Uterus (tissue), 4 donors: ENCODE data around the gene OR5F1. TPM values are rescaled to one million over a fixed set of nuclear protein-coding genes. Genes with fewer than 3 reads are reported as not detected.

Experiments
- DNase-seq, 2 donors: peaks; one replicate each; pipeline ENCODE4 v3.0.0-alpha.2; 2019 to 2020
- H3K27ac ChIP-seq, 2 donors: fragments of 200-600 bp; sonication (generic); 1 replicate in 1 of 2; 2 replicates in 1 of 2; pipeline ENCODE4 v1.5.1; 2016 to 2018
- H3K27me3 ChIP-seq, 2 donors: fragments of 200-600 bp; sonication (generic); one replicate each; pipeline ENCODE4 v1.5.1; 2018 to 2019; ENCODE audit warnings: control low read depth in 1 of 2
- H3K36me3 ChIP-seq, 2 donors: fragments of 200-600 bp; sonication (generic); one replicate each; pipeline ENCODE4 v1.5.1; 2019; ENCODE audit warnings: control low read depth in 1 of 2
- H3K4me1 ChIP-seq, 2 donors: fragments of 200-600 bp; sonication (generic); one replicate each; pipeline ENCODE4 v1.5.1; 2018 to 2019; ENCODE audit warnings: control low read depth in 1 of 2
- H3K4me3 ChIP-seq, 2 donors: fragments of 200-600 bp; sonication (generic); 1 replicate in 1 of 2; 2 replicates in 1 of 2; pipeline ENCODE4 v1.5.1; 2018 to 2019; ENCODE audit warnings: mild to moderate bottlenecking in 1 of 2
- H3K9me3 ChIP-seq, 2 donors: fragments of 200-600 bp; sonication (generic); one replicate each; pipeline ENCODE4 v1.5.1; 2019; ENCODE audit warnings: control low read depth in 1 of 2
- CTCF ChIP-seq, 4 experiments: fragments of 200-600 bp in 2 of 4; fragments of 450-650 bp in 2 of 4; sonication (generic) in 2 of 4; IDR thresholded peaks; one replicate each; pipeline ENCODE4 v1.5.1; 2016 to 2019; ENCODE audit warnings: antibody characterized with exemption in 4 of 4, mild to moderate bottlenecking in 2 of 4, moderate library complexity in 1 of 4
- POLR2A ChIP-seq, 2 donors: fragments of 450-650 bp; IDR thresholded peaks; one replicate each; pipeline ENCODE4 v1.6.1; 2016; ENCODE audit warnings: antibody characterized with exemption in 2 of 2, mild to moderate bottlenecking in 1 of 2, moderate library complexity in 1 of 2
- intact Hi-C: fragments of 100-400 bp; cut with DNase I; formaldehyde crosslinking; loops from one replicate; pipeline ENCODE4 v1.15.1; 2023; ENCODE audit warnings: low total_unique reads
- total RNA-seq, 4 donors: library from RNA; depleted of rRNA in 3 of 4; stranded (reverse); fragments of >200 nt in 3 of 4; gene quantifications; one replicate each; pipeline versions ENCODE4 v1.1.0 to v1.2.4, GENCODE V29; 2014 to 2023
- donor health status: DM: yes; HTN: yes; CAD: no.

OR5F1 gene
- total RNA-seq, 4 donors from 2014 or later, result not detected

- no peaks in the 10 kb centered on the region for H3K36me3 ChIP-seq
- H3K27ac ChIP-seq, result no peak within 1 kb of the TSS
- no peaks in the 10 kb centered on the region for H3K9me3 ChIP-seq
- DNase-seq, result no peak
- TF ChIP-seq POLR2A (IDR thresholded peaks at IDR 0.05) (no peak), CTCF (IDR thresholded peaks at IDR 0.05) (no peak)
- H3K4me1 ChIP-seq, result no peaks in the 10 kb centered on the region
- H3K27me3 ChIP-seq, result no peaks in the 10 kb centered on the region
- no peak within 1 kb of the TSS for H3K4me3 ChIP-seq
- intact Hi-C loops, result no loop called here
Observed at GRCh38 chr11:55969845-55970244, 24.6 kb downstream of the OR5F1 start, which contains the start of gene OR10AG1. TSS of gene OR10AG1 (minus strand) at chr11:55969945. CDS start at chr11:55969907, 38 bp downstream.

- DNase-seq, result no peak
- H3K27me3 ChIP-seq, result no peaks in the 10 kb centered on the region
- H3K4me3 ChIP-seq, result no peak overlapping the region
- intact Hi-C loops, result no loop called here
- H3K27ac ChIP-seq, result no peak overlapping the region
- no peak for TF ChIP-seq POLR2A (IDR thresholded peaks at IDR 0.05)
- no peak for TF ChIP-seq CTCF (IDR thresholded peaks at IDR 0.05)
- H3K36me3 ChIP-seq, result no peaks in the 10 kb centered on the region
- H3K4me1 ChIP-seq, result no peaks in the 10 kb centered on the region
- H3K9me3 ChIP-seq, result no peaks in the 10 kb centered on the region
Observed at GRCh38 chr11:55967914-55968313, 26.5 kb downstream of the OR5F1 start.

GRCh38 chr11:55966391-55966790 lies 28.0 kb downstream of the OR5F1 start:
- intact Hi-C loops, result no loop called here
- TF ChIP-seq CTCF (IDR thresholded peaks at IDR 0.05), result no peak
- no peak for TF ChIP-seq POLR2A (IDR thresholded peaks at IDR 0.05)
- H3K4me1 ChIP-seq, result no peaks in the 10 kb centered on the region
- H3K36me3 ChIP-seq, result no peaks in the 10 kb centered on the region
- no peaks in the 10 kb centered on the region for H3K27me3 ChIP-seq
- no peak overlapping the region for H3K4me3 ChIP-seq
- DNase-seq, result no peak
- H3K9me3 ChIP-seq, result no peaks in the 10 kb centered on the region
- H3K27ac ChIP-seq, result no peak overlapping the region

GRCh38 chr11:55956521-55956920 lies 37.9 kb downstream of the OR5F1 start:
- TF ChIP-seq CTCF (IDR thresholded peaks at IDR 0.05) (no peak), POLR2A (IDR thresholded peaks at IDR 0.05) (no peak)

GRCh38 chr11:55949330-55949729 lies 45.1 kb downstream of the OR5F1 start:
- no peak for TF ChIP-seq POLR2A (IDR thresholded peaks at IDR 0.05)
- TF ChIP-seq CTCF (IDR thresholded peaks at IDR 0.05), result no peak
- H3K4me3 ChIP-seq, result no peak overlapping the region
- no peak overlapping the region for H3K27ac ChIP-seq
- no peaks in the 10 kb centered on the region for H3K36me3 ChIP-seq
- H3K4me1 ChIP-seq, result no peaks in the 10 kb centered on the region
- DNase-seq, result no peak
- intact Hi-C loops, result no loop called here
- no peaks in the 10 kb centered on the region for H3K9me3 ChIP-seq
- H3K27me3 ChIP-seq, result no peaks in the 10 kb centered on the region

More at GRCh38 chr11:55956521-55956920, 37.9 kb downstream of the OR5F1 start:
- no peak overlapping the region for H3K4me3 ChIP-seq
- H3K27ac ChIP-seq, result no peak overlapping the region
- no peaks in the 10 kb centered on the region for H3K9me3 ChIP-seq
- H3K27me3 ChIP-seq, result no peaks in the 10 kb centered on the region
- H3K36me3 ChIP-seq, result no peaks in the 10 kb centered on the region
- no peaks in the 10 kb centered on the region for H3K4me1 ChIP-seq
- intact Hi-C loops, result no loop called here
- no peak for DNase-seq

Other genes with a start within 250 kb of the OR5F1 start
- not detected for gene OR5D13, start 221.2 kb downstream of the OR5F1 start, total RNA-seq
- not detected for gene OR5D14, start 199.1 kb downstream of the OR5F1 start, total RNA-seq
- not detected for gene OR5L1, start 183.3 kb downstream of the OR5F1 start, total RNA-seq
- not detected for gene OR5D18, start 175.0 kb downstream of the OR5F1 start, total RNA-seq
- gene OR5L2, start 167.4 kb downstream of the OR5F1 start, total RNA-seq, result not detected
- gene OR5D16, start 155.9 kb downstream of the OR5F1 start, total RNA-seq, result not detected
- gene TRIM51, start 111.3 kb downstream of the OR5F1 start, total RNA-seq, result not detected
- gene OR5W2, start 80.0 kb downstream of the OR5F1 start, total RNA-seq, result not detected
- not detected for gene OR5I1, start 58.2 kb downstream of the OR5F1 start, total RNA-seq
- gene OR10AG1, start 24.7 kb downstream of the OR5F1 start, total RNA-seq, result not detected
- gene OR5AS1, start 33.0 kb upstream of the OR5F1 start, total RNA-seq, result not detected
- gene OR8I2, start 98.7 kb upstream of the OR5F1 start, total RNA-seq, result not detected
- gene OR8H2, start 109.1 kb upstream of the OR5F1 start, total RNA-seq, result not detected
- gene OR8H3, start 127.7 kb upstream of the OR5F1 start, total RNA-seq, result not detected
- gene OR8J3, start 145.6 kb upstream of the OR5F1 start, total RNA-seq, result not detected
- not detected for gene OR8K5, start 165.7 kb upstream of the OR5F1 start, total RNA-seq
- gene OR5J2, start 182.0 kb upstream of the OR5F1 start, total RNA-seq, result not detected
- not detected for gene OR5T2, start 239.6 kb upstream of the OR5F1 start, total RNA-seq